GM12878 (cell line): ENCODE measurements around the gene DRAXIN. TPM values are rescaled to one million over a fixed set of nuclear protein-coding genes. Genes with fewer than 3 reads are reported as not detected.

ENCODE experiments used
- ATAC-seq: fragments of 200-7000 bp; cut with Tn5 transposase; 3 replicates; pipeline ENCODE4 v1.9.1; 2020; ENCODE audit warnings: mild to moderate bottlenecking, moderate library complexity
- BruUV-seq: library from RNA; stranded (reverse); fragments of 400-500 nt; replicated peaks from 2 replicates; lab custom pipeline; 2021; lab: Mats Ljungman, UMichigan
- CTCF ChIA-PET: fragments of 300-600 bp; sonication (Branson Sonifier 250); formaldehyde crosslinking; extraction: SDS; loops from one replicate; lab custom pipeline; 2021; ENCODE audit warnings: inconsistent platforms; lab: Yijun Ruan, JAX
- POLR2A ChIA-PET: fragments of 350-600 bp; formaldehyde crosslinking; extraction: SDS; loops from one replicate; lab custom pipeline; 2021; ENCODE audit warnings: inconsistent platforms; lab: Charles Lee
- RAD21 ChIA-PET: fragments of 300-600 bp; sonication (Branson Sonifier 250); formaldehyde crosslinking; loops from one replicate; lab custom pipeline; 2023; ENCODE audit warnings: antibody characterized with exemption; ENCODE audit not compliant: unreplicated experiment; lab: Charles Lee
- SMC1A ChIA-PET: fragments of 300-600 bp; sonication (Branson Sonifier 250); formaldehyde crosslinking; loops from one replicate; lab custom pipeline; 2023; ENCODE audit not compliant: unreplicated experiment, uncharacterized antibody; lab: Charles Lee
- DNase-seq: peaks from one replicate; pipeline ENCODE4 v3.0.0-alpha.2; 2011; ENCODE audit warnings: low read depth, low spot score
- FAIRE-seq: peaks from 3 replicates; lab custom pipeline; 2011; peaks lifted over from hg19 to GRCh38; lab: Jason Lieb, UNC
- H2AFZ ChIP-seq: 2 replicates; pipeline ENCODE4 v1.6.0; 2011; ENCODE audit warnings: low read depth, low read length, control low read depth; ENCODE audit not compliant: control insufficient read depth
- H3K27ac ChIP-seq: 2 replicates; pipeline ENCODE4 v1.5.1; 2011; ENCODE audit warnings: control low read depth; ENCODE audit not compliant: control insufficient read depth, insufficient read depth
- H3K27me3 ChIP-seq, 2 experiments: replicated peaks in 1 of 2; 2 replicates each; pipeline versions ENCODE4 v1.6.0 to v1.6.1; 2011; ENCODE audit warnings: low read length in 1 of 2; ENCODE audit not compliant: control insufficient read depth in 2 of 2, insufficient read depth in 2 of 2
- H3K36me3 ChIP-seq, 2 experiments: 2 replicates each; pipeline ENCODE4 v1.5.1; 2011; ENCODE audit warnings: low read length in 1 of 2; ENCODE audit not compliant: control insufficient read depth in 2 of 2, insufficient read depth in 2 of 2
- H3K4me1 ChIP-seq: 2 replicates; pipeline ENCODE4 v1.6.1; 2011; ENCODE audit warnings: mild to moderate bottlenecking, low read length, moderate library complexity, mixed read lengths; ENCODE audit not compliant: control insufficient read depth, insufficient read depth
- H3K4me2 ChIP-seq: 2 replicates; pipeline ENCODE4 v1.6.0; 2011; ENCODE audit warnings: control low read depth; ENCODE audit not compliant: control insufficient read depth, insufficient read depth
- H3K4me3 ChIP-seq: fragments of 200-600 bp; sonication (generic); 2 replicates; pipeline ENCODE4 v1.5.1; 2016
- H3K79me2 ChIP-seq: 2 replicates; pipeline ENCODE4 v1.6.0; 2011; ENCODE audit warnings: low read length; ENCODE audit not compliant: control insufficient read depth, insufficient read depth
- H3K9ac ChIP-seq: 2 replicates; pipeline ENCODE4 v1.8.0; 2011; ENCODE audit warnings: low read length, control low read depth, mixed read lengths; ENCODE audit not compliant: control insufficient read depth, insufficient read depth
- H3K9me3 ChIP-seq: replicated peaks from 3 replicates; pipeline ENCODE4 v1.5.1; 2011; ENCODE audit warnings: mild to moderate bottlenecking, low read length; ENCODE audit not compliant: control insufficient read depth, insufficient read depth
- H4K20me1 ChIP-seq: 2 replicates; pipeline ENCODE4 v1.6.0; 2011; ENCODE audit not compliant: control insufficient read depth, insufficient read depth
- EZH2 ChIP-seq: IDR thresholded peaks from 2 replicates; pipeline ENCODE4 v1.6.1; 2012; ENCODE audit warnings: low read depth, mild to moderate bottlenecking, control low read depth, inconsistent platforms, low read length, borderline replicate concordance; ENCODE audit not compliant: control insufficient read depth
- IKZF1 ChIP-seq: fragments of 450-650 bp; conservative IDR thresholded peaks from 2 replicates; pipeline ENCODE4 v1.6.1; 2017; ENCODE audit warnings: antibody characterized with exemption, mild to moderate bottlenecking
- KLF5 ChIP-seq: fragments of 450-650 bp; IDR thresholded peaks from 2 replicates; pipeline ENCODE4 v1.6.1; 2014; ENCODE audit warnings: mild to moderate bottlenecking; ENCODE audit not compliant: partially characterized antibody
- MYC ChIP-seq: IDR thresholded peaks from 2 replicates; pipeline ENCODE4 v1.6.1; 2011; ENCODE audit warnings: mild to moderate bottlenecking, low read length, moderate library complexity, inconsistent platforms; ENCODE audit not compliant: insufficient read depth, insufficient replicate concordance, insufficient read length, severe bottlenecking
- TBL1XR1 ChIP-seq: IDR thresholded peaks from 2 replicates; pipeline ENCODE4 v1.6.1; 2012; ENCODE audit warnings: low read depth, low read length, improper control_type of control experiment
- USF2 ChIP-seq: IDR thresholded peaks from 2 replicates; pipeline ENCODE4 v1.6.1; 2011; ENCODE audit warnings: low read depth, low read length, improper control_type of control experiment, borderline replicate concordance
- WGBS: methylation state at CpG from one replicate; pipeline ENCODE4 v1.1.6; 2016; ENCODE audit warnings: low lambda C conversion rate; ENCODE audit not compliant: insufficient replicate concordance, insufficient coverage; ENCODE audit errors: missing lambda C conversion rate; 5-methylcytosine and 5-hydroxymethylcytosine counted together
- in situ Hi-C: fragments of 300-500 bp; cut with MboI; formaldehyde crosslinking; loops from 9 replicates; pipeline ENCODE4 v1.14.3; 2018; ENCODE audit warnings: mixed read lengths
- intact Hi-C: fragments of 100-400 bp; cut with micrococcal nuclease; formaldehyde crosslinking; loops from one replicate; pipeline ENCODE4 v1.14.2; 2022; ENCODE audit not compliant: unreplicated experiment
- polyA plus RNA-seq, 11 experiments: library from polyadenylated mRNA; depleted of rRNA in 4 of 11; unstranded in 6 of 11; stranded (reverse) in 5 of 11; fragments of >200 nt; fragmentation: Nextera tagmentation in 4 of 11; fragmentation: Illumina TruSeq in 1 of 11; extraction: Ambion mirVana in 4 of 11; extraction: Trizol in 1 of 11; gene quantifications; 1 replicate in 1 of 11; 2 replicates in 10 of 11; pipeline versions ENCODE4 v1.2.1 to v1.2.3, GENCODE V29; 2011 to 2016; ENCODE audit warnings: inconsistent platforms in 2 of 11, missing spikeins in 2 of 11, low read depth in 1 of 11
- total RNA-seq, 4 experiments: library from RNA; depleted of rRNA in 3 of 4; stranded (reverse); fragments of >200 nt in 3 of 4; fragmentation: Illumina TruSeq in 1 of 4; extraction: Trizol in 1 of 4; gene quantifications; 2 replicates each; pipeline versions ENCODE4 v1.2.1 to v1.2.3, GENCODE V29; 2013 to 2021
- TF ChIP-seq, protein P1 (sequence below): fragments of 450-650 bp; conservative IDR thresholded peaks from 2 replicates; pipeline ENCODE4 v1.6.1; 2017; ENCODE audit warnings: mild to moderate bottlenecking, moderate library complexity
- TF ChIP-seq, protein P2 (sequence below): IDR thresholded peaks from 2 replicates; pipeline ENCODE4 v1.6.1; 2012; ENCODE audit warnings: mild to moderate bottlenecking, low read depth, low read length

The DRAXIN gene
- total and polyA plus RNA-seq, 10 of the 15 experiments (the other 5 are each of a cell fraction or from before 2014, with no cell fraction given) = 0.01 to 0.05 (median 0.03) TPM; not detected in 3

GRCh38 chr1:11652203-11652780, 39.2 kb upstream of the DRAXIN start (continued):
- TF ChIP-seq, protein P1, sequence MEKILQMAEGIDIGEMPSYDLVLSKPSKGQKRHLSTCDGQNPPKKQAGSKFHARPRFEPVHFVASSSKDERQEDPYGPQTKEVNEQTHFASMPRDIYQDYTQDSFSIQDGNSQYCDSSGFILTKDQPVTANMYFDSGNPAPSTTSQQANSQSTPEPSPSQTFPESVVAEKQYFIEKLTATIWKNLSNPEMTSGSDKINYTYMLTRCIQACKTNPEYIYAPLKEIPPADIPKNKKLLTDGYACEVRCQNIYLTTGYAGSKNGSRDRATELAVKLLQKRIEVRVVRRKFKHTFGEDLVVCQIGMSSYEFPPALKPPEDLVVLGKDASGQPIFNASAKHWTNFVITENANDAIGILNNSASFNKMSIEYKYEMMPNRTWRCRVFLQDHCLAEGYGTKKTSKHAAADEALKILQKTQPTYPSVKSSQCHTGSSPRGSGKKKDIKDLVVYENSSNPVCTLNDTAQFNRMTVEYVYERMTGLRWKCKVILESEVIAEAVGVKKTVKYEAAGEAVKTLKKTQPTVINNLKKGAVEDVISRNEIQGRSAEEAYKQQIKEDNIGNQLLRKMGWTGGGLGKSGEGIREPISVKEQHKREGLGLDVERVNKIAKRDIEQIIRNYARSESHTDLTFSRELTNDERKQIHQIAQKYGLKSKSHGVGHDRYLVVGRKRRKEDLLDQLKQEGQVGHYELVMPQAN = no peak

DNA sequence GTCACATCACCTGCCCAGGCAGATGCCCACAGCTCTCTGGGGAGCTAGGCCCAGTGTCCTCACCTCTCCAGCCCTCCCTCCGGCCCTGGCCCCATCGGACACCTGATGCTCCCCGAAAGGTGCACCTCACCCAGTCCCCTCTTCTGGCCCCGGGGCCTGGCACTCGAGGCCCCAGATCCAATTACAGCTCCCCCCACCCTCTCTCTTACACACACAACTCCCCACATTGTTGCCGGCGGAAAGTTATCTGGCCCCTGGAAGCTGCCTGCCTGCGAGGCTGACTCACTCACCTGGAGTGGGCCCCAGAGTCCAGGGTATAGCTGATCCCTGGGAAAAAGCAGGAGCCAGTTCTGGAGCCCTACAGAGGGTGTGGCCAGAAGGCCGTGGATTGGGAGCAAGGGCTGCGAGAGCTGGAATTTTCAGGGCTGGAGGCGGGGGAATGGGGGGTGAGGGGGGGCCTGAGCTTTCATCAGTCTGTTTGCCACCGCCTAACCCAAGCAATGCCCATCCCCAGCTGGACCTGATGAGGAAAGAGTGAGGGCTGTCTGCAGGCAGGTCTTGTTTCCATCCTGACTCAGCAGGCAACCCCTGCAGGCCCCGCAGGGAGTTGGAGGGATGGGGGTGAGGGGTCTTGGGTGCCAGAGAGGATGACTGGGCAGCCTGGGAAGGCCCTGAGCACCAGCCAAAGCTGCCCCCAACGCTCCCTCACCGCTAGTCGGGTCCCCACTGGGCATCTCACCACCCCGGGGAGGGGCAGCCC, 38.2 kb upstream of the DRAXIN start:
- ATAC-seq = no peak
- FAIRE-seq = no peak
- in situ Hi-C loops = no loop called here
- Histone ChIP-seq H3K9ac (no peak overlapping the region), H3K4me2 (no peak overlapping the region), H3K4me3 (no peak overlapping the region), H2AFZ (no peak overlapping the region), H3K27ac (no peak overlapping the region), H3K9me3 (no peaks in the 10 kb centered on the region), H3K4me1 (peaks cover 5% of the 10 kb centered on the region), H4K20me1 (no peaks in the 10 kb centered on the region), H3K36me3 (peaks cover 0 to 5% of the 10 kb centered on the region in 2 experiments; a peak in 1 of 4 replicates), H3K27me3 (no peaks in the 10 kb centered on the region; a peak in 2 of 4 replicates), H3K79me2 (no peaks in the 10 kb centered on the region)
- ChIA-PET CTCF (interaction anchor here (1.0 to 2.2 kb wide), 4 partner anchors 9 to 66 kb away, joined by 3 to 10 read pairs (median 3); no protein-coding TSS in a partner anchor), POLR2A (interaction anchor here (0.5 kb wide), 1 partner anchor 105 kb away, joined by 4 read pairs; no protein-coding TSS in a partner anchor), SMC1A (no interaction called here), RAD21 (interaction anchor here (1.0 to 3.3 kb wide), 2 partner anchors 55 to 616 kb away, joined by 4 to 17 read pairs; no protein-coding TSS in a partner anchor)
- DNase-seq = no peak
- no peak for TF ChIP-seq KLF5
- TF ChIP-seq, protein P2, sequence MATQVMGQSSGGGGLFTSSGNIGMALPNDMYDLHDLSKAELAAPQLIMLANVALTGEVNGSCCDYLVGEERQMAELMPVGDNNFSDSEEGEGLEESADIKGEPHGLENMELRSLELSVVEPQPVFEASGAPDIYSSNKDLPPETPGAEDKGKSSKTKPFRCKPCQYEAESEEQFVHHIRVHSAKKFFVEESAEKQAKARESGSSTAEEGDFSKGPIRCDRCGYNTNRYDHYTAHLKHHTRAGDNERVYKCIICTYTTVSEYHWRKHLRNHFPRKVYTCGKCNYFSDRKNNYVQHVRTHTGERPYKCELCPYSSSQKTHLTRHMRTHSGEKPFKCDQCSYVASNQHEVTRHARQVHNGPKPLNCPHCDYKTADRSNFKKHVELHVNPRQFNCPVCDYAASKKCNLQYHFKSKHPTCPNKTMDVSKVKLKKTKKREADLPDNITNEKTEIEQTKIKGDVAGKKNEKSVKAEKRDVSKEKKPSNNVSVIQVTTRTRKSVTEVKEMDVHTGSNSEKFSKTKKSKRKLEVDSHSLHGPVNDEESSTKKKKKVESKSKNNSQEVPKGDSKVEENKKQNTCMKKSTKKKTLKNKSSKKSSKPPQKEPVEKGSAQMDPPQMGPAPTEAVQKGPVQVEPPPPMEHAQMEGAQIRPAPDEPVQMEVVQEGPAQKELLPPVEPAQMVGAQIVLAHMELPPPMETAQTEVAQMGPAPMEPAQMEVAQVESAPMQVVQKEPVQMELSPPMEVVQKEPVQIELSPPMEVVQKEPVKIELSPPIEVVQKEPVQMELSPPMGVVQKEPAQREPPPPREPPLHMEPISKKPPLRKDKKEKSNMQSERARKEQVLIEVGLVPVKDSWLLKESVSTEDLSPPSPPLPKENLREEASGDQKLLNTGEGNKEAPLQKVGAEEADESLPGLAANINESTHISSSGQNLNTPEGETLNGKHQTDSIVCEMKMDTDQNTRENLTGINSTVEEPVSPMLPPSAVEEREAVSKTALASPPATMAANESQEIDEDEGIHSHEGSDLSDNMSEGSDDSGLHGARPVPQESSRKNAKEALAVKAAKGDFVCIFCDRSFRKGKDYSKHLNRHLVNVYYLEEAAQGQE = no peak
- no peak for TF ChIP-seq TBL1XR1
- TF ChIP-seq USF2 = no peak
- no peak for TF ChIP-seq MYC
- TF ChIP-seq EZH2 = no peak
- no peak for TF ChIP-seq IKZF1
- intact Hi-C loops = no loop called here
- no TSS peak for BruUV-seq
- 83% methylated on average over 15 of the region's 17 CpGs for WGBS
